Neural cell (in vitro differentiated cells): ENCODE data around the gene MYOM1. TPM values are rescaled to one million over a fixed set of nuclear protein-coding genes. Genes with fewer than 3 reads are reported as not detected.

ENCODE experiments used
- H2AFZ ChIP-seq: fragments of 200-600, 300-800 bp; sonication (generic), shearing (Covaris generic); 2 replicates; pipeline ENCODE4 v1.6.0; 2014; ENCODE audit warnings: low read depth, mild to moderate bottlenecking, antibody characterized with exemption, low read length, moderate library complexity
- H3F3A ChIP-seq: fragments of 200-600 bp; shearing (Covaris generic); 2 replicates; pipeline ENCODE4 v1.6.1; 2016; ENCODE audit warnings: mild to moderate bottlenecking, moderate library complexity, mixed read lengths, antibody characterized with exemption, low read length; ENCODE audit not compliant: insufficient read depth, poor library complexity, severe bottlenecking
- H3K27ac ChIP-seq: fragments of 200-600, 300-800 bp; sonication (generic), shearing (Covaris generic); 2 replicates; pipeline ENCODE4 v1.5.1; 2014; ENCODE audit warnings: mild to moderate bottlenecking, low read length, moderate library complexity
- H3K27me3 ChIP-seq: fragments of 300-800, 200-600 bp; sonication (generic), shearing (Covaris generic); 2 replicates; pipeline ENCODE4 v1.6.0; 2014; ENCODE audit warnings: mild to moderate bottlenecking, low read depth, low read length, moderate library complexity; ENCODE audit not compliant: insufficient read depth
- H3K36me3 ChIP-seq: fragments of 300-800, 200-600 bp; sonication (generic), shearing (Covaris generic); 2 replicates; pipeline ENCODE4 v1.5.1; 2014; ENCODE audit warnings: mild to moderate bottlenecking, antibody characterized with exemption, low read length, moderate library complexity; ENCODE audit not compliant: insufficient read depth
- H3K4me2 ChIP-seq: fragments of 300-800, 200-600 bp; sonication (generic), shearing (Covaris generic); 2 replicates; pipeline ENCODE4 v1.6.0; 2014; ENCODE audit warnings: mild to moderate bottlenecking, low read length
- H3K4me3 ChIP-seq: fragments of 300-800, 200-600 bp; sonication (generic), shearing (Covaris generic); 2 replicates; pipeline ENCODE4 v1.5.1; 2014; ENCODE audit warnings: mild to moderate bottlenecking, low read length, moderate library complexity
- H3K79me2 ChIP-seq: fragments of 200-600 bp; shearing (Covaris generic); replicated peaks from 2 replicates; pipeline ENCODE4 v1.6.0; 2014; ENCODE audit warnings: mild to moderate bottlenecking, low read length, moderate library complexity; ENCODE audit not compliant: insufficient read depth
- H3K9ac ChIP-seq: fragments of 300-800, 200-600 bp; sonication (generic), shearing (Covaris generic); 2 replicates; pipeline ENCODE4 v1.6.1; 2016; ENCODE audit warnings: mild to moderate bottlenecking, low read length, mixed read lengths
- H3K9me2 ChIP-seq: fragments of 200-600 bp; shearing (Covaris generic); 2 replicates; pipeline ENCODE4 v1.6.1; 2016; ENCODE audit warnings: mild to moderate bottlenecking, low read length, mixed read lengths; ENCODE audit not compliant: insufficient read depth
- H3K9me3 ChIP-seq: fragments of 200-600, 300-800 bp; sonication (generic), shearing (Covaris generic); 2 replicates; pipeline ENCODE4 v1.6.1; 2016; ENCODE audit warnings: mild to moderate bottlenecking, mixed run types, low read length, moderate library complexity, mixed read lengths
- H4K20me1 ChIP-seq: fragments of 200-600 bp; shearing (Covaris generic); 2 replicates; pipeline ENCODE4 v1.6.1; 2016; ENCODE audit warnings: mild to moderate bottlenecking, mixed run types; ENCODE audit not compliant: insufficient read depth
- CTCF ChIP-seq: fragments of 450-650 bp; IDR thresholded peaks from 2 replicates; pipeline ENCODE4 v1.5.1; 2014; ENCODE audit warnings: antibody characterized with exemption, mild to moderate bottlenecking, moderate library complexity; ENCODE audit not compliant: poor library complexity, severe bottlenecking
- EP300 ChIP-seq: fragments of 450-650 bp; conservative IDR thresholded peaks from 2 replicates; pipeline ENCODE4 v1.6.1; 2014; ENCODE audit warnings: antibody characterized with exemption, mild to moderate bottlenecking, moderate library complexity; ENCODE audit not compliant: poor library complexity, severe bottlenecking
- EZH2 ChIP-seq: fragments of 200-600, 300-800 bp; shearing (Covaris generic), sonication (generic); IDR thresholded peaks from 2 replicates; pipeline ENCODE4 v1.6.1; 2014; ENCODE audit warnings: antibody characterized with exemption, low read length, borderline replicate concordance, mild to moderate bottlenecking; ENCODE audit not compliant: insufficient read depth, poor library complexity, severe bottlenecking
- MXI1 ChIP-seq: fragments of 450-650 bp; conservative IDR thresholded peaks from 2 replicates; pipeline ENCODE4 v1.6.1; 2014; ENCODE audit warnings: antibody characterized with exemption, mild to moderate bottlenecking; ENCODE audit not compliant: poor library complexity, severe bottlenecking
- POLR2AphosphoS5 ChIP-seq: IDR thresholded peaks from 2 replicates; pipeline ENCODE4 v1.6.1; 2012
- RAD21 ChIP-seq: fragments of 450-650 bp; conservative IDR thresholded peaks from 2 replicates; pipeline ENCODE4 v1.6.1; 2014; ENCODE audit warnings: antibody characterized with exemption, mild to moderate bottlenecking, moderate library complexity
- REST ChIP-seq: IDR thresholded peaks from 2 replicates; pipeline ENCODE4 v1.6.1; 2012; ENCODE audit warnings: borderline replicate concordance
- SMC3 ChIP-seq: fragments of 450-650 bp; conservative IDR thresholded peaks from 2 replicates; pipeline ENCODE4 v1.6.1; 2014; ENCODE audit warnings: antibody characterized with exemption, mild to moderate bottlenecking, moderate library complexity; ENCODE audit not compliant: poor library complexity
- TAF1 ChIP-seq: IDR thresholded peaks from 2 replicates; pipeline ENCODE4 v1.6.1; 2012; ENCODE audit warnings: low read depth
- polyA plus RNA-seq: library from polyadenylated mRNA; depleted of rRNA; stranded (reverse); fragments of >200 nt; gene quantifications from 2 replicates; pipeline ENCODE4 v1.2.3, GENCODE V29; 2014

The MYOM1 gene
- polyA plus RNA-seq, 1 donor from 2014 or later: 1.7 TPM

- no peak overlapping the region for H3K9ac ChIP-seq
- H3K4me2 ChIP-seq: no peak overlapping the region
- H3K9me3 ChIP-seq: no peaks in the 10 kb centered on the region
- no peak overlapping the region for H3K27ac ChIP-seq
- no peaks in the 10 kb centered on the region for H3F3A ChIP-seq
- TF ChIP-seq TAF1 (no peak), MXI1 (no peak), EP300 (no peak), RAD21 (no peak), EZH2 (no peak), POLR2AphosphoS5 (no peak), CTCF (no peak), REST (no peak), SMC3 (no peak)
- no peaks in the 10 kb centered on the region for H3K27me3 ChIP-seq
- no peaks in the 10 kb centered on the region for H3K36me3 ChIP-seq
- H4K20me1 ChIP-seq: no peaks in the 10 kb centered on the region
- no peak overlapping the region for H2AFZ ChIP-seq
- H3K79me2 ChIP-seq: no peaks in the 10 kb centered on the region
- no peak overlapping the region for H3K4me3 ChIP-seq
- no peaks in the 10 kb centered on the region for H3K9me2 ChIP-seq
Observed at GRCh38 chr18:3083766-3084165, 136.0 kb downstream of the MYOM1 start.

- H3F3A ChIP-seq: no peaks in the 10 kb centered on the region
- no peak overlapping the region for H2AFZ ChIP-seq
- H3K36me3 ChIP-seq: no peaks in the 10 kb centered on the region
Observed at GRCh38 chr18:3081584-3081991, 138.2 kb downstream of the MYOM1 start.

More at GRCh38 chr18:3081584-3081991, 138.2 kb downstream of the MYOM1 start:
- H3K79me2 ChIP-seq: no peaks in the 10 kb centered on the region
- H3K4me3 ChIP-seq: no peak overlapping the region
- no peaks in the 10 kb centered on the region for H3K9me3 ChIP-seq
- no peaks in the 10 kb centered on the region for H3K27me3 ChIP-seq
- no peak overlapping the region for H3K27ac ChIP-seq
- H4K20me1 ChIP-seq: no peaks in the 10 kb centered on the region
- no peak overlapping the region for H3K4me2 ChIP-seq
- no peak overlapping the region for H3K9ac ChIP-seq
- no peaks in the 10 kb centered on the region for H3K9me2 ChIP-seq
- TF ChIP-seq SMC3 (no peak), EP300 (no peak), MXI1 (no peak), REST (no peak), TAF1 (no peak), EZH2 (no peak), POLR2AphosphoS5 (no peak), CTCF (no peak), RAD21 (no peak)
